HFF-Myc (cell line): ENCODE data around the gene LGALS1.

Experiments
- DNase-seq: peaks from one replicate; pipeline ENCODE4 v3.0.0-alpha.2; 2011; ENCODE audit warnings: low read depth; ENCODE audit errors: extremely low read depth
- H3K4me3 ChIP-seq: replicated peaks from 2 replicates; pipeline ENCODE4 v1.5.1; 2011; ENCODE audit warnings: low read depth, mild to moderate bottlenecking, control low read depth, low read length
- TF ChIP-seq, protein P1 (sequence below): IDR thresholded peaks from 2 replicates; pipeline ENCODE4 v1.5.1; 2012; ENCODE audit warnings: mild to moderate bottlenecking, low read depth, low read length, control low read depth; ENCODE audit errors: missing control alignments

The LGALS1 gene

DNA sequence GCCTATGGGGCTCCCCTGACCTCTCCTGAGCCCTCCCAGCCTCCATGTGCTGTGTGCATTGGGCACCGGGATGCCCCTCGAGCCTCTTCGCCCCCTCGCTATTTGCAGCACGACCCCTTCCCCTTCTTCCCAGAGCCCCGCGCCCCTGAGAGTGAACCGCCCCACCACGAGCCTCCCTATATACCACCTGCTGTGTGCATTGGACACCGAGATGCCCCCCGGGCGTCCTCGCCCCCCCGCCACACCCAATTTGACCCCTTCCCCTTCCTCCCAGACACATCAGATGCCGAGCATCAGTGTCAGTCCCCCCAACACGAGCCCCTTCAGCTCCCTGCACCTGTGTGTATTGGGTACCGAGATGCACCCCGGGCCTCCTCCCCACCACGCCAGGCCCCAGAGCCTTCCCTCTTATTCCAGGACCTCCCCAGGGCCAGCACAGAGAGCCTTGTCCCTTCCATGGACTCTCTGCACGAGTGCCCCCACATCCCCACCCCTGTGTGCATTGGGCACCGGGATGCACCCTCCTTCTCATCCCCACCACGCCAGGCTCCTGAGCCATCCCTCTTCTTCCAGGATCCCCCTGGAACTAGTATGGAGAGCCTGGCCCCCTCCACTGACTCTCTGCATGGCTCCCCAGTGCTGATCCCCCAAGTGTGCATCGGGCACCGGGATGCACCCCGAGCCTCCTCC is 50.3 kb downstream of the LGALS1 start:
- H3K4me3 ChIP-seq: no peak overlapping the region
- no peak for DNase-seq
- TF ChIP-seq, protein P1, sequence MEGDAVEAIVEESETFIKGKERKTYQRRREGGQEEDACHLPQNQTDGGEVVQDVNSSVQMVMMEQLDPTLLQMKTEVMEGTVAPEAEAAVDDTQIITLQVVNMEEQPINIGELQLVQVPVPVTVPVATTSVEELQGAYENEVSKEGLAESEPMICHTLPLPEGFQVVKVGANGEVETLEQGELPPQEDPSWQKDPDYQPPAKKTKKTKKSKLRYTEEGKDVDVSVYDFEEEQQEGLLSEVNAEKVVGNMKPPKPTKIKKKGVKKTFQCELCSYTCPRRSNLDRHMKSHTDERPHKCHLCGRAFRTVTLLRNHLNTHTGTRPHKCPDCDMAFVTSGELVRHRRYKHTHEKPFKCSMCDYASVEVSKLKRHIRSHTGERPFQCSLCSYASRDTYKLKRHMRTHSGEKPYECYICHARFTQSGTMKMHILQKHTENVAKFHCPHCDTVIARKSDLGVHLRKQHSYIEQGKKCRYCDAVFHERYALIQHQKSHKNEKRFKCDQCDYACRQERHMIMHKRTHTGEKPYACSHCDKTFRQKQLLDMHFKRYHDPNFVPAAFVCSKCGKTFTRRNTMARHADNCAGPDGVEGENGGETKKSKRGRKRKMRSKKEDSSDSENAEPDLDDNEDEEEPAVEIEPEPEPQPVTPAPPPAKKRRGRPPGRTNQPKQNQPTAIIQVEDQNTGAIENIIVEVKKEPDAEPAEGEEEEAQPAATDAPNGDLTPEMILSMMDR: no peak

DNA sequence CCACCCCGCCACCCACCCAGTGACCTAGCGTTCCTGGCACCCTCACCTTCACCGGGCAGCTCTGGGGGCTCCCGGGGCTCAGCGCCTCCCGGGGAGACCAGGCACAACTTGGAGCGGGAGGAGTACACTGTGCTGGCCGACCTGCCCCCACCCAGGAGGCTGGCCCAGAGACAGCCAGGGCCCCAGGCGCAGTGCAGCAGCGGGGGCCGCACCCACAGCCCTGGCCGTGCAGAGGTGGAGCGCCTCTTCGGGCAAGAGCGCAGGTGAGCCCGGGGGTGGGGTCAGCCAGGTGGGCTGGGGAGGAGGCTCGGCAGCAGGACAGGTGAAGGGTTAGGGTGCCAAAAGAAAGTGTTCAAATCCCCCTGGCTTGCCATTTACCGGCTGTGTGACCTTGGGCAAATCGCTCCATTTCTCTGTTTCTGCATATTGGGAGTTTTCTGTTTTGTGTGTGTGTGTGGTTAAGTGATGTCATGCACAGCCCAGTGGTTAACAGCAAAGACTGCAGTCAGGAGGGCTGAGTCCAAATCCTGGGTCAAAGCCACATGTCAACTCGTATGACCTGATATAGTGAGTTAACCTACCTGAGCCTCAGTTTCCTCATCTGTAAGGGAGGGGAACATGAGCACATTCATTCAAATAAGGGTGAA is 50.9 kb downstream of the LGALS1 start:
- no peak for DNase-seq
- no peak overlapping the region for H3K4me3 ChIP-seq
- TF ChIP-seq, protein P1: peak; percentile 7

DNA sequence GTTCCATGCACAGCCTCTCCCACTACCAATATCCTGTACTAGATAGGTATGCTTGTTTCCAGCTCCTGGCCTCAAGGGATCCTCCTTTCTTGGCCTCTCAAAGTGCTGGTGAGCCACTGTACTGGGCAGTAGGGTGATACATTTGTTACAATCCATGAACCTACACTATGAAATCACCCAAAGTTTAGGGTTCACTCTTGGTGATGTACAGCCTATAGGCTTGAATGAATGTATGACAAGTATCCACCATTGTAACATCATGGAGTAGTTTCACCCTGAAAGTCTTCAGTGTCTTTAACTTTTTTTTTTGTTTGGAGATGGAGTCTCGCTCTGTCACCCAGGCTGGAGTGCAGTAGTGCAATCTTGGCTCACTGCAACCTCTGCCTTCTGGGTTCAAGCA is 53.2 kb downstream of the LGALS1 start:
- no peak for DNase-seq
- no peak overlapping the region for H3K4me3 ChIP-seq
- TF ChIP-seq, protein P1: no peak
